Erythroblast (primary cell): Measurements from ENCODE around the gene NEDD9.

Experiments
- GATA1 ChIP-seq: IDR thresholded peaks from 2 replicates; pipeline ENCODE4 v1.6.1; 2011; ENCODE audit warnings: low read depth, mild to moderate bottlenecking, control low read depth, low read length, moderate library complexity
- POLR2A ChIP-seq: IDR thresholded peaks from 2 replicates; pipeline ENCODE4 v1.6.1; 2011; ENCODE audit warnings: mild to moderate bottlenecking, low read length

DNA sequence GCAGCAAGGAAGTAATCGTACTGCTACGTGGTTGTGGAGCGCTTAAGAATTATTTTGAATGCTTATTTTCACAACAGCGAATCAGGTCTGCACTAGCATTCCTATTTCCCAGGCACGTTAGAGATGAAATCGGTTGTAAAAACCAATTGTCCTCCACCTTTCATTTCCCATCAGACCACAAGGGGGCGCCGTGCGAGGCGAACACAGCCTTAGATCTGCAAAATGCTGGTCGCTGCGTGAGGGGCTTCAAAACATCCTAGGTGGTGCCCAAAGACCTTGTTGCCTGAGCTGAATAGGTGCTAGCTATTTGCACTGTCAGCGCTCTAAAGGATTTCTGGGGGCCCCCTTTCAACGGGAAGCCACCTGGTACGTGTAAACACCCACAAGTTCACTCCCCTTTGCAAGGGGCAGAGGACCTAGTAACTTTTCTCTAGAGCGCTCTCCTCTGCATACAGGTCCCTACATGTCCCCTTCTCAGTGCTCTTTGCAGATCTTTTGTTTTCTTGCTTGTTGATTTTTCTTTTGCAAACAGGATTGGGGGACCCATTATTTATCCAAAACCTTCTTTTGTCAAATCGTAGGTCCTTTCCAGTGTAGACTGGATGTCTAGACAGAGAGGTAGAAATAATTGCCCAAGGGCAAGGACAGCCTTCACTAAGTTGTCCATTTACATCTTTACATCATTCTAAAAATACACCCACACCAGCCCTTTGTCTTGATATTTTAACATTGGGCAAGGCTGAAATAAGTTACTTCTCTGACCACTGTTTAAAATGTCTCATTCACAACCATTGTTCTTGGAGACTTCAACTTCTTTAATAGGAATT lies 59.8 kb downstream of the NEDD9 start:
- TF ChIP-seq POLR2A: no peak
- TF ChIP-seq GATA1: no peak
